ENCODE measurements around the gene IFNA16.
"Not testable (repeated sequence)": the region's sequence is repeated elsewhere in the genome, so short reads cannot be mapped to it uniquely, and the experiment has no call there.

IFNA16 gene

DNA sequence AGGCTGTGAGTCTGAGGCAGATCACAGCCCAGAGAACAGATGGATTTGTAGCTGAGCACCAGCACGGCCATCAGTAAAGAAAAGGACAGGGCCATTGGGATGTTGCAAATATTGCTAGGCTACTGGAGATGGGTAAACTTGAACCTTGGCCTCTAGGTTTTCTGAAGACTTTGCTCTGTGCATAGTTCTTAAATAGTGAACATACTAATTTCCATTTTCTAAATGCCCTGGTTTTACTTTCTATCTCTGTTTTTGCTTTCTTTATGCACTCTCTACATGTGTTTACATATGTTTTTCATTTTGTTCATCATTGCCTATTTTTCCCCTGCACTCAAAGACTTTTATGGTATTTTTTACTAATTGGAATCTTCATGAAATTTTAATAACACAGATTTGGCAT, at the start of gene IFNA16:
IFNA16 (minus strand) TSS at position 101 of the 400 bp plus-strand sequence; CDS start at position 95, 6 bp downstream.
- not testable (repeated sequence) for DNase-seq (ENCODE audit: low spot score)

DNA sequence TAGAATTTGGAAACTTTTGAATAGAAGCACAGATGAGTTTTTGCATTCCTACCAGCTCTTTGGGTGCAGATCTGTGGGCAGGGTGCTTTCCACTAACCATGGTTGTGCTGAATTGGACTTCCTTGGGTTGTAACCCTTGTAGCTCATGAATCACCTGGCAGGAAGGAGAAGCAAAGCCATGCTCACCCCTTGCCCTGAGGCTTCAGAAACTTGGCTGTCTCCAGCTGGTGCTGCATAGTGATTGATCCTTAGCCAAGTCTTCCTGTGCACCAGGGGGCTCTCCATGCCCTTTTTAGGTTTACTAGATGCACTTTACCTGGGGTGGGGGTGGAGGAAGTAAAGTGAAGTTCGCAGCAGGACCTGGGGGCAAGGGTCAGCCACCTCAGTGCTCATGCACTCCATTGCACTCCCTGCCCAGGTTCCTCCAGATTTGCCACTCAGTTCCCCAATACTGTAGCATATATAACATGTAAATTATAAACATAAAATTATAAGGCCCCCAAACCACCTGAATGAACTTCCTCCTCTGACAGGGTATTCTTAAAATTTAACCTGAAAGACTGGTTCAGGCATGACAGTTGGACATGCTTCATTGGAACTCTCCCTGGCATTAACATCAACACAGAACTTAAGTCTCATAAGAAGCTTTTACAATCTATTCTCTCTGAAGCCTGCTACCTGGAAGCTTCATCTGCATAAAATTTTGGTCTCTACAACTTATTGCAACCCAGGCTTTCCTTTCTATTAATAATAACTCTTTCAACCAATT, 48.5 kb upstream of the IFNA16 start:
- no peak for DNase-seq (ENCODE audit: low spot score)

DNA sequence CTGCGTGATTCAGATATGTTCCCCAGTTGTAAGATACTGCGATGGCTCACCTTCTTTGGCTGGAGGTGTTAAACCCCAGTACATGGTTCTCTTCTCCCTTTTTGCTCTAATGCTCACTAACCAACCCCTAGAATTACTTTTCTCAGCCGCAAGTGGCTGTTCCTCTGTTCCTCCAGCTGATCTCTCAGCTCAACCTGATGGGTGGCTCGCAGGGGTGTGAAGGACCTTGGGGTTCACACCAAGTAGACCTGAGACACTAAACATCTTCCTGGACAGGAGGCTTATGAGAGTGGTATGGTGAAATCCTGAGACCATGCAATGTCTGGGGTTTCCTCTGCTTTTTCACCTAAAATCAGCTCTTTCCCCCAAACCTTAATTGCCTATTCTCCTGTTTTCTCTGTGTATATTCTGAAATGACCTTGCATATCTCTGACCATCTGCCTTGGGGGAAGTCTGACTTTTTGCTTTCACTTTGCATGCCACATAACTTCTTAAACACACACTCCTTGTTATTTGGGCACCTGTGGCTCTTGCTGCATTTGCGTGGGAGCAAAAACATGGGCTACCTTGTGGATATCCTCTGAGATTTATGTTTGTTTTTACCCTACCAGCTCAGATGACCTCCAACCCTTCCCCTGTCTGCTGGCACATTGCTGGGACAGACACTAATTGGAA, 38.6 kb upstream of the IFNA16 start:
- no peak for DNase-seq (ENCODE audit: low spot score)

DNA sequence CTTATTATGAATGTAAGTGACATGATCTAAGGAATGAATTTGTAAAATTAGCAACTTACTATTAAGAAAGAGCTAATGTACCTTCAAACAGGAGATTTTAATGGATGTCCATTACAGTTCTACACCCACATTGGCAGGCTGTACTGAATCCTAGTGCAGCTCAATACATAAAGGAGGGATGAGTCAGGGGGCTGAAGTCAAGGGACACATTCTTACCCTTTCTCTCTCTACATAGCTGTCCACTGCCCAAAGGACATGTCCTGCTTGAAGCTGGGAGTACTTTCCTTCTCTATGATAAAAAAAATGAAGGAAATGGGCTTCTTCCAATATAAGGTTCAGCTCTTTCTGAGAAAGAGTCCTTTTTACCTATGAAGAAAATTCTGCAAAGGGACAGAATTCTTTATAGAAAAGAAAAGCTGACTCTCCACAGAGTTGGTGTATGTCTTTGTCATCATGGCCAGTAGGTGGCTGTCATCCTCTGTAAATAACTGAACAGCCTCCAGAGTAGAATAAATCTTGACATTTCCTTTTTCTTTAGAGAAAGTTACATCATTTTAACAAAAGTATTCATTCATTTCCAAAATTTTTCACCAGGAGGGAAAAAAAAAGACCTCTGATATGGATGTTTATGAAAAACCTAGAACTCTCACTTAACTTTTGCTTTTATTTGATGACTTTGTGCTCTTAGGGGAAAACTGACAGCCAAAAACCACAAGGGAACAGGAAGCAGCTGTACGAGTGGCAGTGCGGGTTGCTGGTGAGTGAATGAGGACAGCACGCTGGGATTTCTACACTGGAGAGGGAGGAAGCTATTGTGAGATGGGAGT, 35.8 kb upstream of the IFNA16 start:
- no peak for DNase-seq (ENCODE audit: low spot score)

DNA sequence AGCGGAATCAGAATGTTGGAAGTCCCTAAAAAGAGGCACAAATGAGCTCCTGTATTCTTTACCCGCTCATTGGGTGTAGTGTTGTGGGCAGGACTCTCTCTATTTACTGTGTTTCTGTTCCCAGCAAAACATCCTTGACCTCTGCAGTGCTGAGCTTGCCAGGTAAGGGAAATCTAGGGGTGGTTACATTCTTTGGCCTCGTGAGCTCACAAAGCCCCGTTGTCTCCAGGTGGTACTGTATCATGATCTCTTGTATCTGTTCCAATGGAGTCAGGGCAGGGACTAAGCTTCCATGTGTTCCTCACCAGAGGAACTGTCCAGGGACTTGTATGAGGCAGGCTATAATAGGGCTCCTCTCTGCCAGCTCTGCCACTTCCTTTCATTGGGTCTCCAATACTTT, 34.5 kb upstream of the IFNA16 start:
- DNase-seq (ENCODE audit: low spot score), result no peak

DNA sequence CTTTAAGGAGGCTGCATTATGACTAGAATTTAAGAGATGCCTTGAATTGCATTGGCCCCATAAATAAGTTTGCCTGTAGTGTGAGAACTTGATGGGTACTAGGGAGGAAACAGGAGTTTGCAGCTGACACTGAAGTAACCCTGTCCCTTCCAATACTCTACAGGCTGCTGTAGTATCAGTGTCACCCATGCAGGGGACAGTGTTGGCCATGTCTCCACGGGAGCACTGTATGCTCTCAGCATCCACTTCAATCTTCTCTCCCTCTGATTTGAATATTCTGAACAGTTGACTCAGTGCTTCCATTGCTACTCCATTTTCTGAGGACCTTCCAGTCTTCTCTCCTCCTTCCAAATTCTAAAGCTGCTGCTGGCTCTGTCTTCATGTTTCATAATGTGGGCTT, 34.1 kb upstream of the IFNA16 start:
- no peak for DNase-seq (ENCODE audit: low spot score)

DNA sequence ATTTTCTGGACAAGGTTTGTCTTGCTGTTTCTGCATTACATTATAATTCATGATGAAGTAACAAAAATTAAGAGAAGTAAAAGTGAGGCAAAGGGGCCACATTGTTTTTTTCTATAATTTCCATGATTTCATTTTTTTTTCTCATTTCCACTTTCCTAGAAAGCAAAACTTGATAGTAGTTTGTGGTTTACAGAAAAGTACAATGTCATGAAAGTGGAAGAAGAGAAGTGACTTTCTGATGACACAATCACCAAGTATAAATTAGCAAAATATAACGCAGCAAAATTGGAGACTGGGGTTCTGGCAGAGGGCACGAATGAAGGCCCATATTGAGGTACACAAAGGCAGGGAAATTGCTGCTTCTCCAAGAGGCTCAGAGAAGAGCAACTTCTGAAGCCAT, 27.7 kb upstream of the IFNA16 start:
- DNase-seq (ENCODE audit: low spot score), result no peak

DNA sequence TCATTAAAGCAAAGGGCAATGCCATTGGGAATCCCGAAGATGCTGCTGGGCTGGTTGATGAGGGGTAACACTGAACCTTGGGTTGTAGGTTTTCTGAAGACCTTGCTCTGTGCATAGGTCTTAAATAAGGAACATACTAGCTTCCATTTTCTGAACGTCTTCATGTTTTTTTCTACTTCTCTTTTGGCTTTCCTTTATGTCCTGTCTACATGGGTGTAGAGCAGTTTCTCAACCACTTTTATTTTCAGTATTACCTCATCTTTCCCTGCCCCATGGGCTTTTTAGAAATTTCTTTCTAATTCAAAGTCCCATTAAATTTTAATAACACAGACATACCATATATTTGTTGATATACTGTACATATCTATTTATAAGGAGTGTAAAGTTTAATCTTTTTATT, 22.8 kb upstream of the IFNA16 start, which contains the start of gene IFNA14:
IFNA14 (minus strand) TSS at position 95 of the 400 bp plus-strand sequence; CDS start at position 25, 70 bp downstream.
- DNase-seq (ENCODE audit: low spot score), result no peak

DNA sequence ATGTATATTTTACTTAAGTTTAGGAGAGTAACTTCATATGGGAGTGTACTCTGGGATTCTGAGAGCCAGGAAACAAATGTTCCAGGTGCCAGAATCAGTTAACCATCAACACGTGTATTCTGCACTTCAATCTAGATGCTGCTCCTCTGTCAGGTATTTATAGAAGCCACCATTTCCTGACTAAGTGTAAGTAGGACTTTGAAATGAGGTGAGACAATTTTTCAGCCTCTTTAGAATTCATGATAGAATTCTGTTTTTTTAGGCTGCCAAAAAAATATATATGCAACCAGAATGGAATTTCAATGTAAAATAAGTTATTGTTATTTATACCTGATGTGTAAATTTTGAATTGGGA, 19.2 kb upstream of the IFNA16 start:
- not testable (repeated sequence) for DNase-seq (ENCODE audit: low spot score)

DNA sequence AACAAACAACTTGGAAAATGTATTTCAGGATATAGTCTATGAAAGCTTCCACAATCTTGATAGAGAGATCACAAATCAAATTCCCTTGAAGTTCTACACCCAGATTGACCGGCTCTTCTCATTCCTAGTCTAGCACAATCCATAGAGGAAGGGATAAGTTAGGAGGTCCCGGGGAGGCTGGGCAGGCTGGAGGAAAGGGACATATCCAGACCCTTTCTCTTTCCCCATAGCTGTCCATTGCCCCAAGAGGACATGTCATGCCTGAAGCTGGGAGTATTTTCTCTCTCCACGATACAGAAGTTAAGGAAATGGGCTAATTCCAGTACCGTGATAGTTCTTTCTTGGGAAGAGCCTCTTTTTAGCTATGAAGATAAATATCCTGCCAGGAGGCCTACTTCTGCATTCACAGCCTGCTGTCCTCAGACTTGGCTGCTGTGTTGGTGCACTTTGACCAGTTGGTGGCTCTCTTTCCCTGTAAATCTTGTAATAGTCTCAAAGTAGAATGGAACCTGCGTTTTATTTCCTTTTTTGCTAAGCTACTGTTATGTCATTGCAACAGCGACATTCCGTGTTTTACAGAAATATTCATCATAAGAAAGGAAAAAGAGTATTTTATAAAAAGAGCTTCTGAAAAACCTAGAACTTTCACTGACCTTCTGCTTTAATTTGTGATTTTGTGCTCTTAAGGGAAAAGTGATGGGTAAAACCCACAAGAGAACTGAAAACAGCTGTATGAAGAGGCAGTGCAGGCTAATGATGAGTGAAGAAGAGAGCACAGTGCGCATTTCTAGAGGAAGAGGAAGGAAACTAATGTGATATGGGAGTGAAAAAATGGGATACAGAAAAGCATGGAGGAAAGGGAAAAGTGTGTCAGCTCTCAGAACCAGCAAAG, 18.6 kb upstream of the IFNA16 start:
- peak; percentile 27 for DNase-seq (ENCODE audit: low spot score)

DNA sequence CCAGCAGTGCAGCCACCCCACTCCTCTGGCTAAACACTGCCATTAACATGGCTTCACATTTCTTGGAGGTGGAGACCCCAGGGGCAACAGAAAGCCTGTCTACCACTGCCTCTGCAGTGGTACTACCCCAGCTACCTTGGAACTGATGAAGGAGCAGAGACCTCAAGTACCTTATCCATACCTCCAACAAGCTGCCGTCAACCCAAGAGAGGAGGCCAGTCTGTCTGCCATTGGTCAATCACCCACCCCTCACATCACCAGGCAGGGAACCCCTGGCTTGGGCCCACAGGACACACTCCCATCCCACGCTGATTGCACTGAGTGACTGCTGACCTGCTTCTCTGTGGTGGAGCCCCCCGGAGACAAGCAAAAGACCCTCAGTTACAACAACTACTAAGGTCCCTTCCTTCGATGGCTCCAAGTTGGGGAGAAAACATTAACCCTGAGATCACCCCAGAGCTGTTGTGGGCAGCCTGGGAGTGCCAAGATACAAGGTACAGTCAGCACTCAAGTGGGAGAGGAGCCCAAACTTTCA, 17.1 kb upstream of the IFNA16 start:
- no peak for DNase-seq (ENCODE audit: low spot score)

DNA sequence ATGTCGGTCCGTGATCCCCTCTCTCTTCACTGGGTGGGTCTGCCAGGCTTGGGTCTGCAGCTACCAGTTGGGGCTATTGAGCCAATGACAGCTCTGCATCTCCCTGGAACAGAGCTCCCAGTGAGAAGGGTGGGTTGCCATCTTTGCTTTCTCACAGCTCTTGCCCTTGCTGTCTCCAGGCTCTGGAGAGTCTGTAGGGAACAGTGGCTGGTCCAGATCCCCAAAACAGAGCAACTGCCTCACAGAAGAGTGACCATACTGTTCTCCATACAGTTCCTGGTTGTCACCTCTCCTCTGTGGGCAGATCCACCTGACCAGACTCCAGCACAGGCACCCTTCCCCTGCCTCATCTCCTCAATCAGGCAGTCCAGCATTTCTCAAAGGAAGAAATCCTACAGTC, 16.1 kb upstream of the IFNA16 start:
- DNase-seq (ENCODE audit: low spot score), result no peak

DNA sequence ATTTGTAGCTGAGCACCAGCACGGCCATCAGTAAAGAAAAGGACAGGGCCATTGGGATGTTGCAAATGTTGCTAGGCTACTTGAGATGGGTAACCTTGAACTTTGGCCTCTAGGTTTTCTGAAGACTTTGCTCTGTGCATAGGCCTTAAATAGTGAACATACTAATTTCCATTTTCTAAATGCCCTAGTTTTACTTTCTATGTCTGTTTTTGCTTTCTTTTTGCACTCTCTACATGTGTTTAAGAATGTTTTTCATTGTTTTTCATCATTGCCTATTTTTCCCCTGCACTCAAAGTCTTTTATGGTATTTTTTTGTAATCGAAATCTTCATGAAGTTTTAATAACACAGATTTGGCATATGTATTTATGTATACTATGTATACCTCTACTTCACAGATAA, 11.0 kb upstream of the IFNA16 start, which contains the start of gene IFNA17:
IFNA17 (minus strand) TSS at position 101 of the 400 bp plus-strand sequence; CDS start at position 52, 49 bp downstream.
- no peak for DNase-seq (ENCODE audit: low spot score)

DNA sequence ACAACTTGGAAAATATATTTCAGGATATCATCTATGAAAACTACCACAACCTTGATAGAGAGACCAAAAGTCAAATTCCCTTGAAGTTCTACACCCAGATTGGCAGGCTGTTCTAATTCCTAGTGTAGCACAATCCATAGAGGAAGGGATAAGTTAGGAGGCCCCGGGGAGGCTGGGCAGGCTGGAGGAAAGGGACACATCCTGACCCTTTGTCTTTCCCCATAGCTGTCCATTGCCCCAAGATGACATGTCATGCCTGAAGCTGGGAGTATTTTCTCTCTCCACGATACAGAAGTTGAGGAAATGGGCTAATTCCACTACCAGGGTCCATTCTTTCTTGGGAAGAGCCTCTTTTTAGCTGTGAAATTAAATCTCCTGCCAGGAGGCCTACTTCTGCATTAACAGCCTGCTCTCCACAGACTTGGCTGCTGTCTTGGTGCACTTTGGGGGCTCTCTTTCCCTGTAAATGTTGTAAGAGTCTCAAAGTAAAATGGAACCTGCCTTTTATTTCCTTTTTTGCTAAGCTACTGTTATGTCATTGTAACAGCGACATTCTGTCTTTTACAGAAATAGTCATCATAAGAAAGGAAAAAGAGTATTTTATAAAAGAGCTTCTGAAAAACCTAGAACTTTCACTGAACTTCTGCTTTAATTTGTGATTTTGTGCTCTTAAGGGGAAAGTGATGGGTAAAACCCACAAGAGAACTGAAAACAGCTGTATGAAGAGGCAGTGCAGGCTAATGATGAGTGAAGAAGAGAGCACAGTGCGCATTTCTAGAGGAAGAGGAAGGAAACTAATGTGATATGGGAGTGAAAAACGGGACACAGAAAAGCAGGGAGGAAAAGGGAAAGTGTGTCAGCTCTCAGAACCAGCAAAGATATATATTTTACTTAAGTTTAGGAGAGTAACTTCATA, 3.4 kb downstream of the IFNA16 start:
- DNase-seq (ENCODE audit: low spot score), result not testable (repeated sequence)

DNA sequence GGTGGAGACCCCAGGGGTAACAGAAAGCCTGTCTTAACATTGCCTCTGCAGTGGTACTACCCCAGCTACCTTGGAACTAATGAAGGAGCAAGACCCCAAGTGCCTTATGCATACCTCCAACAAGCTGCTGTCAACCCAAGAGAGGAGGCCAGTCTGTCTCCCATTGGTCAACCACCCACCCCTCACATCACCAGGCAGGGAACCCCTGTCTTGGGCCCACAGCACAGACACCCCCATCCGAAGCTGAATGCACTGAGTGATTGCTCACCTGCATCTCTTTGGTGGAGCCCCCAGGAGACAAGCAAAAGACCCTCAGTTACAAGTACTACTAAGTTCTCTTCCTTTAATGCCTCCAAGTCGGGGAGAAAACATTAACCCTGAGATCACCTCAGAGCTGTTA, 5.0 kb downstream of the IFNA16 start:
- not testable (repeated sequence) for DNase-seq (ENCODE audit: low spot score)

DNA sequence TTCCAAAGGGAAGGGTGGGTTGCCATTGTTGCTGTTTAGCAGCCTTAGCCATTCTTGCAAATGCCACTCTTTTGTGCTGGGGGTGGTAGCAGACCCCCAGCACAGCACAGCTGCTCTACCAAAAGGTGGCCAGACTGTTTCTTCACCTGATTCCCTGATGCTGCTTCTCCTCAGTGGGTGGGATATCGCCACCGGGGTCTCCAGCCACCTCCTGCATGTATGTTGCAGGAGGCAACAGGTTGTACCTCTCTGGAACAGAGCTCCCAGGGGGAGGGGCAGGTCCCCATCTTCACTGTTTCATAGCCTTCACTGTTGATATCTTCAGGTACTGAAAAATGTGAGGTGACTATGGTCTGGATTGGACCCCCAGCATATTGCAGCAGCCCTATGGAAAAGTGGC, 6.3 kb downstream of the IFNA16 start:
- not testable (repeated sequence) for DNase-seq (ENCODE audit: low spot score)

DNA sequence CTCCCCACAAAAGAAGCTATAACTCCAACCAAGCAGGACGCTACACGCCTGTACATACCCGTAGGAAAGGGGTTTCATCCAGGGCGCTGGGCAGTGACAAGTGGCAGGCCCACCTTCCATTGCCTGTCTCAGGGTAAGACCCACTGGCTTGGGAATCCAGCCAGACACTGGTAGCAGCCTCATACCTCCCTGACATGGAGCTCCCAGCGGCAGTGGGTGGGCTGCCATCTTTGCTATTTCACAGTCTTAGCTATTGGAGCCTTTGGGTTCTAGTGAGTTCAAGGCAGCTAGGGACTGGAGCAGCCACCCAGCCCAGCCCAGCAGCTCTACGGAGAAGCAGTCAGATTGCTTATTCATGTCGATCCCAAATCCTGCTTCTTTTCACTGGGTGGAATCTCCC, 6.8 kb downstream of the IFNA16 start:
- no peak for DNase-seq (ENCODE audit: low spot score)

DNA sequence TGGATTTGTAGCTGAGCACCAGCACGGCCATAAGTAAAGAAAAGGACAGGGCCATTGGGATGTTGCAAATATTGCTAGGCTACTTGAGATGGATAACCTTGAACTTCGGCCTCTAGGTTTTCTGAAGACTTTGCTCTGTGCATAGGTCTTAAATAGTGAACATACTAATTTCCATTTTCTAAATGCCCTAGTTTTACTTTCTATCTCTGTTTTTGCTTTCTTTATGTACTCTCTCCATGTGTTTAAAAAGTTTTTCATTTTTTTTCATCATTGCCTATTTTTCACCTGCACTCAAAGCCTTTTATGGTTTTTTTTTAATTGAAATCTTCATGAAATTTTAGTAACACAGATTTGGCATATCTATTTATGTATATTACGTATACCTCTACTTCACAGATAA, 10.1 kb downstream of the IFNA16 start, which contains the start of gene IFNA10:
IFNA10 (minus strand) TSS at position 101 of the 400 bp plus-strand sequence; CDS start at position 55, 46 bp downstream.
- DNase-seq (ENCODE audit: low spot score), result not testable (repeated sequence)

DNA sequence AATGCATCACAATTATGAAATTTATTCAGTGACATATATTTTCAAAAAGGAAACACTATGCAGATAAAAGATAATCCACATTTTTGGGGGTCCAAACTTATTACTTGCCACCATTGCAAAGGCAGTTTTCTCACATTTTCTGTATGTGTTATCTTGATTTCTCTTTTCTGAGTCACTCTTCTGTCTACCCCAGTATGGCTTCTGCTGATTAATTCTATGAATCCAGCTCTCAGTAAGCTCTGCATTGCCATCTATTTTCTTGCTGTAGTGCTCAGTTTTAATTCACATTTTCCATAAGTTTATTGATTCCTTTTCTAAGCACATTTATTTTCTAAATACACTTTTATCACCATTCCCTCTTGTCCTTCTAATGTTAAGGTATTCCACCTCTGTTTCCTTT, 11.9 kb downstream of the IFNA16 start:
- no peak for DNase-seq (ENCODE audit: low spot score)

DNA sequence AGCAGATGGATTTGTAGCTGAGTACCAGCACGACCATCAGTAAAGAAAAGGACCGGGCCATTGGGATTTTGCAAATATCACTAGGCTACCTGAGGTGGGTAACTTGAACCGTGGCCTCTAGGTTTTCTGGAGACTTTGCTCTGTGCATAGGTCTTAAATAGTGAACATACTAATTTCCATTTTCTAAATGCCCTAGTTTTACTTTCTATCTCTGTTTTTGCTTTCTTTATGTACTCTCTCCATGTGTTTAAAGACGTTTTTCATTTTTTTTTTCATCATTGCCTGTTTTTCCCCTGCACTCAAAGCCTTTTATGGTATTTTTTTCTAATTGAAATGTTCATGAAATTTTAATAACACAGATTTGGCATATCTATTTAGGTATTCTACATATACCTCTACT, 15.0 kb downstream of the IFNA16 start, which contains the start of gene IFNA7:
IFNA7 (minus strand) TSS at position 101 of the 400 bp plus-strand sequence; CDS start at position 61, 40 bp downstream.
- DNase-seq (ENCODE audit: low spot score), result not testable (repeated sequence)
